Measurements from ENCODE around the gene TULP3. TPM values are rescaled to one million over a fixed set of nuclear protein-coding genes. Genes with fewer than 3 reads are reported as not detected.

TULP3 gene
- total RNA-seq, 1 donor from 2014 or later: 30.4 TPM

DNA sequence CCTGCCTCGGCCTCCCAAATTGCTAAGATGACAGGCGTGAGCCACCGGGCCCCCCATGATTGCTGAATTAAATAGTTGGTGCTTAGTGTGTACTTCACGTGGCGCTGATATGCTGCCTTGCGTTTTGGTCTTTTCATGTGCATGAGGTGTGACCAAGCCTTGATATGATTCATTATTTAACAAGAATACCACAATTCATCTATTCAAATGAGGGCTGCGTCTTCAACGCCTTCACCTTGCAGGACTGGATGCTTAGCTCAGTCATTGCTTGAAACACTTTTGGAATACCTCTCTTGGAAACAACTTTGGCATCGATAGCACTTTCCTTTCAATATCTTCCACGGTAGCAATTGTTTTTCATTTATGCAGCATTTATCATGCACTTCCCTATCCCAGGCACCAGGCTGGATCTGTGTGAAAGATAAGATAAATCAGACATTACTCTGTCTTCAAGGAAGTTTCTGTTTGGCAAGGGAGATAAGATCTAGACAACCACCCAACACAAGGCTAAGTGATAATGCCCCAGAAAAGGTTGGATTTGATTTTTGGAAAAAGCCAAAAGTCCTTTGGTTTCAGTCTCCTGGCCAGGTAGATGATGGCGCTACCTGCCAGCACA lies 67.2 kb downstream of the TULP3 start:
- Histone ChIP-seq H3K27ac (no peak overlapping the region), H3K36me3 (no peaks in the 10 kb centered on the region), H3K4me3 (peak overlapping the region; percentile 73 to 81), H3K9me3 (no peaks in the 10 kb centered on the region), H3K27me3 (no peaks in the 10 kb centered on the region), H3K4me1 (peaks cover 33% of the 10 kb centered on the region)
- TF ChIP-seq POLR2A (IDR thresholded peaks at IDR 0.05) (no peak), POLR2AphosphoS5 (IDR thresholded peaks at IDR 0.05; ENCODE audit: insufficient read depth in 1 of 2, low read depth in 1 of 2) (no peak)
- TF ChIP-seq, protein P1, sequence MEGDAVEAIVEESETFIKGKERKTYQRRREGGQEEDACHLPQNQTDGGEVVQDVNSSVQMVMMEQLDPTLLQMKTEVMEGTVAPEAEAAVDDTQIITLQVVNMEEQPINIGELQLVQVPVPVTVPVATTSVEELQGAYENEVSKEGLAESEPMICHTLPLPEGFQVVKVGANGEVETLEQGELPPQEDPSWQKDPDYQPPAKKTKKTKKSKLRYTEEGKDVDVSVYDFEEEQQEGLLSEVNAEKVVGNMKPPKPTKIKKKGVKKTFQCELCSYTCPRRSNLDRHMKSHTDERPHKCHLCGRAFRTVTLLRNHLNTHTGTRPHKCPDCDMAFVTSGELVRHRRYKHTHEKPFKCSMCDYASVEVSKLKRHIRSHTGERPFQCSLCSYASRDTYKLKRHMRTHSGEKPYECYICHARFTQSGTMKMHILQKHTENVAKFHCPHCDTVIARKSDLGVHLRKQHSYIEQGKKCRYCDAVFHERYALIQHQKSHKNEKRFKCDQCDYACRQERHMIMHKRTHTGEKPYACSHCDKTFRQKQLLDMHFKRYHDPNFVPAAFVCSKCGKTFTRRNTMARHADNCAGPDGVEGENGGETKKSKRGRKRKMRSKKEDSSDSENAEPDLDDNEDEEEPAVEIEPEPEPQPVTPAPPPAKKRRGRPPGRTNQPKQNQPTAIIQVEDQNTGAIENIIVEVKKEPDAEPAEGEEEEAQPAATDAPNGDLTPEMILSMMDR (IDR thresholded peaks at IDR 0.05): no peak
- intact Hi-C loops (cut with DNase I): no loop called here
- DNase-seq (ENCODE audit: extremely low spot score in 2 of 2): no peak

DNA sequence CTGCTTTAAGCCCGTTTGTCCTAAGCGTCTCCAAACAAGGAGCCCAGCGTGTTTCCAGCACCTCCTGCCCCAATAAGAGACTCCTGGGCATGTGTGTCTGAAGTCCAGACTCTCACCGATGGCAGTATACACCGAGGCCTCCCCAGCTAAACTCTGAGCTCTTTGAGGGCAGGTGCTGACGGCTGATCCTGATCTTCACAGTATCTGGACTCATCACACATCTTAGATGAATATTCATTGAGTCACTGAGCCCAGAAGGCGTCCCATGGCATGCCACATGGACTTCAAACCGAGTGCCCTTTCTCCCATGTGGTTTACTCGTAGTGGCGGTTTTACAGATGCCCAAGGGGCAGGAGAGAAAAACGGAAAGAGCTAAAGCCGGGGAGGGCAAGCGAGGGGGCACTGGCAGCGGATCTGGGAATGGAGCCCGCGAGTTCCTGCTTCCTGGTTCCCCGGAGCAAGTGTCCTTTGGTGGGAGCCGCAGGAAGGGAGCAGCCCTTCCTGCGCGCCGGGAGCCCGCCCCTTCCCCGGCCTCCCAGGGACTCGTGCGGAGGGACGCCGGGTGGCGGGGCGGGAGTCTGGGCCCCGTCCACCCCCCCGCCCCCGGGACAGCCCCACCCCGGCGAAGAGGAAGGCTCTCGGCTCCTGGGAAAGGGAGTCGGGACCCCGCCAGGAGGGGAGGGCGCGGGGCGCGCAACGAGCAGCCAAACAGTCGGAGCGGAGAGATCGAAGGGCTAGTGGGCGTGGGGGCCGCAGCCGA lies 67.9 kb downstream of the TULP3 start:
- H3K27ac ChIP-seq: peak overlapping the region; percentile 83
- intact Hi-C loops (cut with DNase I): no loop called here
- H3K4me3 ChIP-seq: peak overlapping the region; percentile 73 to 81
- no peaks in the 10 kb centered on the region for H3K36me3 ChIP-seq
- peaks cover 33% of the 10 kb centered on the region for H3K4me1 ChIP-seq
- no peak for DNase-seq (ENCODE audit: extremely low spot score in 2 of 2)
- H3K9me3 ChIP-seq: no peaks in the 10 kb centered on the region
- TF ChIP-seq POLR2AphosphoS5 (IDR thresholded peaks at IDR 0.05; ENCODE audit: insufficient read depth in 1 of 2, low read depth in 1 of 2) (no peak), POLR2A (IDR thresholded peaks at IDR 0.05) (no peak)
- TF ChIP-seq, protein P1 (IDR thresholded peaks at IDR 0.05): no peak
- H3K27me3 ChIP-seq: no peaks in the 10 kb centered on the region

DNA sequence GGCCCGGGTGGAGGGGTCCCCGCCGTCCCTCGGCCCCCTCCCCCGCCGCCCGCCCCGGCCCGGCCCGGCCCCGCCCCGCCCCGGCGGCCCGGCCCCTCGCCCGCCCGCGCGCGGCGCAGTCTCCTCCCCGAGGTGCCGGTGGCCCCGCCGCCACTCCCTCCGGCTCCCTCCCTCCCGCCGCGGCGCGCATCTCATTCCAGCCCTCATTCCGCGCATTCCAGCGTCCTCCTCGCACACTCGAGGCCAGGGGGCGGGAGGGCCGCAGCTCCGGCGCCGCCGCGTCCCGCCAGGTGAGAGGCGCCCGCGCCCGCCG lies 68.5 kb downstream of the TULP3 start, which contains the start of gene TEAD4:
Gene TEAD4, plus strand, starts transcription at position 206 of the 313 bp plus-strand sequence.
- peak within 1 kb of the TSS; percentile 83 for H3K27ac ChIP-seq
- H3K27me3 ChIP-seq: no peaks in the 10 kb centered on the region
- TF ChIP-seq POLR2AphosphoS5 (IDR thresholded peaks at IDR 0.05; ENCODE audit: insufficient read depth in 1 of 2, low read depth in 1 of 2) (no peak), POLR2A (IDR thresholded peaks at IDR 0.05) (no peak)
- H3K36me3 ChIP-seq: no peaks in the 10 kb centered on the region
- intact Hi-C loops (cut with DNase I): no loop called here
- H3K4me3 ChIP-seq: peak within 1 kb of the TSS; percentile 73 to 81
- H3K9me3 ChIP-seq: no peaks in the 10 kb centered on the region
- DNase-seq (ENCODE audit: extremely low spot score in 2 of 2): no peak
- H3K4me1 ChIP-seq: peaks cover 33% of the 10 kb centered on the region

DNA sequence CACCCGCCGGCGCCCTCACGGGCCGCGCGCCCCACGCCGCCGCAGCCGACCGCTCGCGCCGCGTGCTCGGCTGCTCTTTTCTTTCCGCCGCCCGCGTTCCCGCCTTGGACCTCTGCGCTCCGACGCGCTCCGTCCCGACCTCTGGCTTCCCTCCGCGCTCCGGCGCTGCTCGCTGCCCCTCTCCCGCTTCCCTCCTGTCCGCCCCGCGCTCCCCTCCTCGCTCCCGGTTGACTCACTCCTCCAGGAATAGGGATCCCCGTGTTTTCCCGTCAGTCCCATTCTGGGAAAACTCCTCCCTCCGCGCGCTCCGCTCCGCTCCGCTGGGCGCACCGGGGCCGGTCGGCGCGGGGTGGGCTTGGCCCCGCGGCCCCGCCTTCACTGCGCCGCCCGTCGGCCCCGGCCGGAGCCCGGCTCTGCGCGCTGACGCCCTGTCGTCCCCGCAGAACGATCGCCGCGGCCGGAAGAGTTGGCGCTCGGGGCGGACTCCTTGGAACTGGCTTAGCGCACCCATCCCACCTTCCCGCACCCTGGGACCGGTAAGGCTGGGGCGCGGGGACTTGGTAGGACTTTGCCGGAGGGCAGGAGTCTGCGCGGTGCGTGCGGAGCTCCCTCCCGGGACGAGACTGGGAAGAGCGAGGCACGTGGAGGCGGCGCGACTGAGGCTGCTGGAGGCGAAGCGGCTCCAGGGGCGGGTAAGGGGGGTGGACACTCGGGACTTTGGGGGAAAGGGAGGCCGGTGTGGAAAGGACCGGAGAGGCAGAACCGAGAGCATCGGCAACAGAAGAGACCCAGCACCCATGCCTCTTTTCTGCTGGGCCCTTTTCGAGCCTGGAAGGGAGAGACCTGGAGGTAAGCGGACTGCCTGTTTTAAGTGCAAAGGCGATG lies 69.1 kb downstream of the TULP3 start:
- H3K27me3 ChIP-seq: no peaks in the 10 kb centered on the region
- peak overlapping the region; percentile 73 to 81 for H3K4me3 ChIP-seq
- H3K36me3 ChIP-seq: no peaks in the 10 kb centered on the region
- peaks cover 33% of the 10 kb centered on the region for H3K4me1 ChIP-seq
- no peaks in the 10 kb centered on the region for H3K9me3 ChIP-seq
- intact Hi-C loops (cut with DNase I): no loop called here
- H3K27ac ChIP-seq: peak overlapping the region; percentile 57
- TF ChIP-seq POLR2AphosphoS5 (IDR thresholded peaks at IDR 0.05; ENCODE audit: insufficient read depth in 1 of 2, low read depth in 1 of 2) (peak in 1 of 2 donors; percentile 46), POLR2A (IDR thresholded peaks at IDR 0.05) (no peak)
- no peak for DNase-seq (ENCODE audit: extremely low spot score in 2 of 2)

DNA sequence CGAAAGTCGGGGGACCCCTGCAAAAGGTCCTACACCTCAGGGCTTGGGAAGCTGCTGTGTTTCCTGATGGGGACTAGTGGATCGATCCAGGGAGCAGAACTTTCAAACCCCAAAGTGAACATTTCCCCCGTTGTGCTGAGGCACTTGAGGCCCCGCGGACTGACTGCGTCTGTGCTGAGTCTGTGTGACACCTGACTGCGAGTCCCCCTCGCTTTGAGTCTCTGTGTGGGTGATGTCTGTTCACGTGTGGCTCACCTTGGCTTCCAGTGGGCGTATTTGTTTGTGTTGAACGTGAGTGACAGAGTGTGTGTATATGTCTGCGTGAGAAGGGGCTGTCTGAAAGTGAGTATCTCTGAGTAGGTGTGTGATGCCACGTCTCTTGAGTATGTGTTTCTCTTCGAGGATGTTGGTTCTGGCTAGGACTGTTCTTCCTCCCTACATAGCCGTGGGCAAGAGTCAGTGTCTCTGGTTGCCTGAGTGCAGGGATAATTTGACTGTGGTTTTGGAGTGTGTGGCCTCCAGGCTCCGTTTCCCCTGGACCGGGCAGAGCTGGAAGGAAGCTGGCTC lies 69.8 kb downstream of the TULP3 start:
- no peak for DNase-seq (ENCODE audit: extremely low spot score in 2 of 2)
- Histone ChIP-seq H3K27me3 (no peaks in the 10 kb centered on the region), H3K4me1 (peaks cover 33% of the 10 kb centered on the region), H3K9me3 (no peaks in the 10 kb centered on the region), H3K27ac (peak overlapping the region; percentile 57), H3K36me3 (no peaks in the 10 kb centered on the region), H3K4me3 (peak overlapping the region; percentile 73 to 81)
- TF ChIP-seq POLR2A (IDR thresholded peaks at IDR 0.05): no peak
- TF ChIP-seq, protein P1 (IDR thresholded peaks at IDR 0.05): no peak
- no peak for TF ChIP-seq POLR2AphosphoS5 (IDR thresholded peaks at IDR 0.05; ENCODE audit: insufficient read depth in 1 of 2, low read depth in 1 of 2)
- intact Hi-C loops (cut with DNase I): no loop called here

All from vagina (tissue), 2 donors.